ENCODE data around the gene PLD6.

- TF ChIP-seq, protein P1, sequence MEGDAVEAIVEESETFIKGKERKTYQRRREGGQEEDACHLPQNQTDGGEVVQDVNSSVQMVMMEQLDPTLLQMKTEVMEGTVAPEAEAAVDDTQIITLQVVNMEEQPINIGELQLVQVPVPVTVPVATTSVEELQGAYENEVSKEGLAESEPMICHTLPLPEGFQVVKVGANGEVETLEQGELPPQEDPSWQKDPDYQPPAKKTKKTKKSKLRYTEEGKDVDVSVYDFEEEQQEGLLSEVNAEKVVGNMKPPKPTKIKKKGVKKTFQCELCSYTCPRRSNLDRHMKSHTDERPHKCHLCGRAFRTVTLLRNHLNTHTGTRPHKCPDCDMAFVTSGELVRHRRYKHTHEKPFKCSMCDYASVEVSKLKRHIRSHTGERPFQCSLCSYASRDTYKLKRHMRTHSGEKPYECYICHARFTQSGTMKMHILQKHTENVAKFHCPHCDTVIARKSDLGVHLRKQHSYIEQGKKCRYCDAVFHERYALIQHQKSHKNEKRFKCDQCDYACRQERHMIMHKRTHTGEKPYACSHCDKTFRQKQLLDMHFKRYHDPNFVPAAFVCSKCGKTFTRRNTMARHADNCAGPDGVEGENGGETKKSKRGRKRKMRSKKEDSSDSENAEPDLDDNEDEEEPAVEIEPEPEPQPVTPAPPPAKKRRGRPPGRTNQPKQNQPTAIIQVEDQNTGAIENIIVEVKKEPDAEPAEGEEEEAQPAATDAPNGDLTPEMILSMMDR (IDR thresholded peaks at IDR 0.05) = no peak
- TF ChIP-seq POLR2A (IDR thresholded peaks at IDR 0.05) (no peak), EP300 (IDR thresholded peaks at IDR 0.05) (no peak)
Observed at GRCh38 chr17:17221329-17221728, 15.2 kb upstream of the PLD6 start.
